Stimulated activated CD8-positive, alpha-beta memory T cell treated with anti-CD3 and anti-CD28 coated beads, Interleukin-4, amount 100 ng/mL, for 48 hours (primary cell): Measurements from ENCODE around the gene CXCL16.
A peak's percentile ranks its signal among the peaks of the same experiment; 100 is the strongest.

Source experiments
- DNase-seq: peaks from one replicate; pipeline ENCODE4 v3.0.0-alpha.2; 2020

CXCL16 gene

GRCh38 chr17:4739122-4740024, at the start of gene CXCL16, which contains the start of gene ZMYND15:
Gene CXCL16, minus strand, starts transcription at chr17:4739928. Its CDS starts 589 bp downstream, at chr17:4739339.
Gene ZMYND15, plus strand, starts transcription at chr17:4739833. Its CDS starts 716 bp downstream, at chr17:4740549.
- peak; percentile 68 for DNase-seq

GRCh38 chr17:4788807-4789700, 49.3 kb upstream of the CXCL16 start, which contains the start of gene GLTPD2:
Gene GLTPD2, plus strand, starts transcription at chr17:4788964. Its CDS starts 48 bp downstream, at chr17:4789012.
- no peak for DNase-seq

- DNase-seq, result no peak
Observed at GRCh38 chr17:4788159-4788806, 48.6 kb upstream of the CXCL16 start.

GRCh38 chr17:4786516-4786915, 46.8 kb upstream of the CXCL16 start:
- no peak for DNase-seq

DNA sequence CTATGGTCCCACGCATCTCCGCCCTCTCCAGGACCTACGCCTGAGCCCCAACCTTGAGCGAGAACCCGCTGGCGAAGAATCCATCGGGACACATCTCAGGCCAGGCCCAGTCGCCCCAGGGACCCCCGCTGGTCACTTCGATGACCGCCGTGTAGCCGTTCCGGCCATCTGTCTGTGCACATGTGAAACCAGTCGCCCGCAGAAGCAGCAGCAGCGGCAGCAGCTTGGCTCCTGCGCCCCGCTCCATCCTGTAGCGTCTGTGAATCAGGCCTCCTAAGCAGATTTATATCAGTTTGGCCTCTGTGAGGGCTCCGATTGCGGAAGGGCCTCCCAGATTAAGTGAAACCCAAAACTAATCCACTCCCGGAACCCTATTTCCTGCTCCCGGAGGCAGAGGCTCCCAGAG, 46.4 kb upstream of the CXCL16 start, which contains the start of gene VMO1:
VMO1 (minus strand) TSS at position 259 of the 406 bp plus-strand sequence; CDS start at position 247, 12 bp downstream.
- no peak for DNase-seq

DNA sequence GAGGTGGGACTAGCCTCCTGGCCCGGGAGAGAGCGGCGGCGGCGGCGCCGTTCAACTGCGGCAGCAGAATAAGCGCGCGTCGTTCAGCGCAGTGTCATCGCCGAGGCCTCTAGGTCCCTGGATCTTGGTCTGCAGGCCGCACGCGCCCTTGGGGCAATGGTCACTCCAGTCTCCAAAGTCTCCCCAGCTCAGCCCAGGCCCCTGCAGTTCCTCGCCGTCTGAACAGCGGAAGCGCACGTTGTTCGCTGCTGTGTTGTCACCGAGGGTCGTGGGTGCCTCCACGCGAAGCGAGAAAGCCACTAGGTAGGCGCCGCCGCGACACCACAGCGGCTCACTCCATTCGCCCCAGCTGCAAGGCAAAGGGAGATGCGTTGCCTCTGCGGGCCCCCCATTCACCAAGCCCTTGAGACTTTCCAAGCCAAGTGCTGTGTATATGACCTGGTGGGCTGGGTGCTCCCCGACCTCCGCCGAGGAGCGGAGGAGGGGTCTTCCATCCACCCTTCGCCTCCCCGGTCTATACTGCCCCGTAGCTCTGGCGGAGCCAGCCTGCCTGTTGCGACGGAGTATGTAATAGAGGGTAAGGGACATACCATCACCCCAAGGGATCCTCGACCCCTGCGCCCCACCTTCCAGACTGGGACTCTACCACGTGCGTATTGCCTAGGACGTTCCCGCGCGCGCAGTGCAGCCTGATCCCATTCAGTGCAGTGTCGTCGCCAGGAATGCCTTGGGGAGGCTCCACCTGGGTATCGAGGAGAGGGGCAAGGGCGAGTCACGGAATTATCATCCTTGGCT, 45.8 kb upstream of the CXCL16 start:
- no peak for DNase-seq

- no peak for DNase-seq
Observed at GRCh38 chr17:4782652-4783051, 42.9 kb upstream of the CXCL16 start.

- no peak for DNase-seq
Observed at GRCh38 chr17:4780325-4780955, 40.7 kb upstream of the CXCL16 start.

GRCh38 chr17:4777969-4778760, 38.4 kb upstream of the CXCL16 start:
- DNase-seq, result no peak

GRCh38 chr17:4772235-4772613, 32.5 kb upstream of the CXCL16 start:
- no peak for DNase-seq

DNA sequence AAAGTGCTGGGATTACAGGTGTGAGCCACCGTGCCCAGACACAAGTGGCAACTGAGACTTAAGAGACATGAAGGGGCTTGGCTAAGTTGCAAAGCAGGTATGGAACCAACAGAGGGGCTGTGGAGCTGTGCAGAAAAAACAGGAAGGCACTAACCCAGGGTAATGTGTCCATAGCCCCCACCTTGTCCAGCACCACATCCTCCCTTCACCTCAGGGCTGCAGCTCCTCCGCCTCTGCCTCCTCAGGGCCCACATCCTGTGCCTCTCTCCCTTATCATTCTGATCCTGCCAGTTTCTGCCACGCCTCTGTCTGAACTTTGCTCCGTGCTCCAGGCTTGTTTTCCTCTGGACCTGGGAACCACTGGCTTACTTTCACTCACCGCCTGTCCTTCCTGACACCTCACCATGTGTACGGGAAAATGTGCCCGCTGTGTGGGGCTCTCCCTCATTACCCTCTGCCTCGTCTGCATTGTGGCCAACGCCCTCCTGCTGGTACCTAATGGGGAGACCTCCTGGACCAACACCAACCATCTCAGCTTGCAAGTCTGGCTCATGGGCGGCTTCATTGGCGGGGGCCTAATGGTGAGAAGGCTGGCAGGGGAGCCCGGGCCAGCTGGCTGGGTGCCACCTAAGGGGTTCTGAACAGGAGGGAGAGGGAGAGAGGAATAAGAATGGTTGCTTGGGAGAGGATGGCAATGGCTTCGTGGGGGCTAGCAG, 31.9 kb upstream of the CXCL16 start, which contains the start of gene TM4SF5:
TM4SF5 (plus strand) TSS at position 368 of the 716 bp plus-strand sequence; CDS start at position 405, 37 bp downstream.
- DNase-seq, result no peak

GRCh38 chr17:4769628-4770027, 29.9 kb upstream of the CXCL16 start:
- DNase-seq, result no peak

GRCh38 chr17:4768298-4768697, 28.6 kb upstream of the CXCL16 start:
- no peak for DNase-seq

DNA sequence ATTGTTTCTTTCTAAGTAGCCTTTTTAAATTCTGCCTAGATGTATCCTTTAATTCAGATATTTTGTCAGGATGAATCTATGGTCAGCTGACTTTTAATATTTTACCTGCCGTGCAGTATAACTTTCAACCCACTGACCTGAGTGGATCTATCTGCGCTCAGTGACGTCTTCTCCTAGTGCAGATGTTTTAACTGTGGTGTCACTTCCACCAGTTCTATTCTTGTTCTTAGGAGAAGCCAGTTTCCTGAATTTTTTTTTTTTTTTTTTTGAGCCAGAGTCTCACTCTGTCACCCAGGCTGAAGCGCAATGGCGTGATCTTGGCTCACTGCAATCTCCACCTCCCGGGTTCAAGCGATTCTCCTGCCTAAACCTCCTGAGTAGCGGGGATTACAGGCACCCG, 27.0 kb upstream of the CXCL16 start:
- DNase-seq, result no peak

GRCh38 chr17:4766201-4766600, 26.5 kb upstream of the CXCL16 start:
- no peak for DNase-seq

GRCh38 chr17:4764595-4764994, 24.9 kb upstream of the CXCL16 start:
- no peak for DNase-seq

- no peak for DNase-seq
Observed at GRCh38 chr17:4759776-4760236, 20.1 kb upstream of the CXCL16 start.

GRCh38 chr17:4753392-4753791, 13.7 kb upstream of the CXCL16 start:
- DNase-seq, result no peak

DNA sequence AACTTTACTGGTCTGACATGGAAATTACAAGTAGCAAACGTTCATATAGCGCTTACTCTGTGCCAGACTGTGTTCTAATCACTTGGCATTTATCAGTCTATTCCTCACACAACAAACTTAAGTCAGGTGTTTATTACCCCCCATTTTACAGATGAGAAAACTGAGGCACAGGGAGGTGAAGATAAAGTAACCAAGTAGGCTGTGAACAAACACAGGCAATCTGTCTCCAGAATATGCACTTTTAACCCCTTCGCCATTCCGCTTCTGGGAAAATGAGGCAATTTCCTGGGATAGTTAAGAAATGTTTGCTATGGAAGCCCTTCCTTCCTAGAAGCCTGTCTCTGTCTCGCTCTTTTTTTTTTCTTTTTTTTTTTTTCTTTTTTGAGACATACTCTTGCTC, 12.2 kb upstream of the CXCL16 start:
- DNase-seq, result no peak

DNA sequence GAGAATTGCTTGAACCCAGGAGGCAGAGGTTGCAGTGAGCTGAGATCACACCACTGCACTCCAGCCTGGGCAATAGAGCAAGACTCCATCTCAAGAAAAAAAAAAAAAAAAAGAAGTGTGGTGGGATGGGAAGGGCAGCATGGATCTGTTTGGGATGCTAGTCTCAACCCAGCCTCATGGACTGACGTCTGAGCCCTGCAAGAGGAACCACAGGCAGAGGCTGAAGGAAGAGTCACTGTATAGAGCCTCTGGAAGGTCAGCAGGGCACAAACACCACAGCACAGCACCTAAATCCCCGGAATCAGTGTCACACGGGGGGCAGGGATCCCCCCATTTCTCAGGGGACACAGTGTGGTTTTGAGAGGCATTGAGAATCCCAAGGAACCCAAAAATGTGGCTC, 10.9 kb upstream of the CXCL16 start:
- no peak for DNase-seq
